ENCODE data around the gene GNB1L. TPM values are rescaled to one million over a fixed set of nuclear protein-coding genes. Genes with fewer than 3 reads are reported as not detected.

Gene GNB1L
- total and polyA plus RNA-seq, 10 of the 15 experiments (the other 5 are each of a cell fraction or from before 2014, with no cell fraction given), result 0.21 to 19.4 (median 6.8) TPM

DNA sequence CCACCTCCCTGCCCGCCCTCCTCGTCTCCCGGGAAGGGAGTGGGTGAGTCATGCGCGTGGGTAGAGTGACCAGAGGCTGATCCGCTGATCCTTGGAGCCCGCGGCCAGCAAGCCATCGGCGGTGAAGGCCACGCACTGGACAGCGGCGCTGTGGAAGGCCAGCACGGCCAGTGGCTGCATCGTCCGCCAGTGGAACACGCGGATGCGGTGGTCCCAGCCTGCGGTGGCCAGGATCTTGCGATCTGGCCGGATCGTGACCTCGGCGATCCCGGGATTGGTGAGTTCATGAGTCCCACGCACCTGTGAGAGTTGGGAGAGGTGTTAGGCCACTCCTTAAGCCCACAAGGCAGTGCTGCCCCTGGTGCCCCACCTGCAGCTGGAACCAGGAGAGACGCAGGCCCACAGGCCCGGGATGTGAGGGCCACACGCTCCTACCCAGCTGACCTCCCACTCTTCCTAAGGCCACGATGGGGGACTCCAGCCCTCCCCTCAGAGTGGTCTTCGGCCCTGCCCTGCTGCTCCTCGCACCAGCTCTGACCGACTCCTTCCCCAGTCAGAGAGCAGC, 65.9 kb downstream of the GNB1L start:
- Histone ChIP-seq H3K36me3 (ENCODE audit: control insufficient read depth in 2 of 2, insufficient read depth in 2 of 2, low read length in 1 of 2) (no peaks in the 10 kb centered on the region), H3K27me3 (replicated peaks in 1 of 2; ENCODE audit: control insufficient read depth in 2 of 2, insufficient read depth in 2 of 2, low read length in 1 of 2) (no peaks in the 10 kb centered on the region), H3K9ac (ENCODE audit: control insufficient read depth, insufficient read depth, low read length) (no peak overlapping the region), H3K4me1 (ENCODE audit: control insufficient read depth, insufficient read depth, low read length) (no peaks in the 10 kb centered on the region), H2AFZ (ENCODE audit: control insufficient read depth, low read depth, low read length) (no peak overlapping the region), H3K9me3 (replicated peaks; ENCODE audit: control insufficient read depth, insufficient read depth, low read length) (no peaks in the 10 kb centered on the region; the same call in 2 of the 3 replicates), H4K20me1 (ENCODE audit: control insufficient read depth, insufficient read depth) (no peaks in the 10 kb centered on the region), H3K79me2 (ENCODE audit: control insufficient read depth, insufficient read depth, low read length) (no peaks in the 10 kb centered on the region), H3K27ac (ENCODE audit: control insufficient read depth, insufficient read depth) (no peak overlapping the region), H3K4me3 (no peak overlapping the region), H3K4me2 (ENCODE audit: control insufficient read depth, insufficient read depth) (no peak overlapping the region)
- intact Hi-C loops (cut with micrococcal nuclease; ENCODE audit: unreplicated experiment) (no loop called here), in situ Hi-C loops (cut with MboI) (no loop called here)
- ATAC-seq, result no peak
- WGBS (ENCODE audit: insufficient coverage, insufficient replicate concordance, low lambda C conversion rate, missing lambda C conversion rate), result 90% methylated on average over 34 of the region's 34 CpGs
- SMC1A ChIA-PET (ENCODE audit: uncharacterized antibody, unreplicated experiment), result no interaction called here
- FAIRE-seq, result no peak
- DNase-seq (ENCODE audit: low read depth, low spot score), result no peak
- RAD21 ChIA-PET (ENCODE audit: unreplicated experiment), result no interaction called here
- no TSS peak for BruUV-seq (replicated peaks)
- POLR2A ChIA-PET, result no interaction called here
- CTCF ChIA-PET, result no interaction called here
- TF ChIP-seq BHLHE40 (IDR thresholded peaks at IDR 0.05; ENCODE audit: borderline replicate concordance in 1 of 2, low read depth in 2 of 2, low read length in 1 of 2) (no peak), SREBF1 (IDR thresholded peaks at IDR 0.05; ENCODE audit: low read length) (no peak), BRCA1 (IDR thresholded peaks at IDR 0.05; ENCODE audit: low read depth, low read length) (no peak), TAF1 (IDR thresholded peaks at IDR 0.05; ENCODE audit: borderline replicate concordance, low read depth, low read length) (no peak), RUNX3 (IDR thresholded peaks at IDR 0.05; ENCODE audit: low read length) (no peak), TBL1XR1 (IDR thresholded peaks at IDR 0.05; ENCODE audit: low read depth, low read length) (no peak), CHD1 (IDR thresholded peaks at IDR 0.05; ENCODE audit: low read depth, low read length) (no peak)

- no peaks in the 10 kb centered on the region for H3K36me3 ChIP-seq (ENCODE audit: control insufficient read depth in 2 of 2, insufficient read depth in 2 of 2, low read length in 1 of 2)
- WGBS (ENCODE audit: insufficient coverage, insufficient replicate concordance, low lambda C conversion rate, missing lambda C conversion rate), result 93% methylated on average over 9 of the region's 9 CpGs
- ATAC-seq (no peak), FAIRE-seq (no peak), DNase-seq (ENCODE audit: low read depth, low spot score) (no peak)
- H4K20me1 ChIP-seq (ENCODE audit: control insufficient read depth, insufficient read depth), result no peaks in the 10 kb centered on the region
- H3K4me3 ChIP-seq, result no peak overlapping the region
- no peak overlapping the region for H3K9ac ChIP-seq (ENCODE audit: control insufficient read depth, insufficient read depth, low read length)
- ChIA-PET POLR2A (no interaction called here), CTCF (no interaction called here), SMC1A (ENCODE audit: uncharacterized antibody, unreplicated experiment) (no interaction called here), RAD21 (ENCODE audit: unreplicated experiment) (no interaction called here)
- no peaks in the 10 kb centered on the region for H3K79me2 ChIP-seq (ENCODE audit: control insufficient read depth, insufficient read depth, low read length)
- H3K9me3 ChIP-seq (replicated peaks; ENCODE audit: control insufficient read depth, insufficient read depth, low read length), result no peaks in the 10 kb centered on the region; the same call in 2 of the 3 replicates
- H2AFZ ChIP-seq (ENCODE audit: control insufficient read depth, low read depth, low read length), result no peak overlapping the region
- no TSS peak for BruUV-seq (replicated peaks)
- H3K27me3 ChIP-seq (replicated peaks in 1 of 2; ENCODE audit: control insufficient read depth in 2 of 2, insufficient read depth in 2 of 2, low read length in 1 of 2), result no peaks in the 10 kb centered on the region
- in situ Hi-C loops (cut with MboI), result no loop called here
- intact Hi-C loops (cut with micrococcal nuclease; ENCODE audit: unreplicated experiment), result no loop called here
- H3K4me1 ChIP-seq (ENCODE audit: control insufficient read depth, insufficient read depth, low read length), result no peaks in the 10 kb centered on the region
- H3K4me2 ChIP-seq (ENCODE audit: control insufficient read depth, insufficient read depth), result no peak overlapping the region
- H3K27ac ChIP-seq (ENCODE audit: control insufficient read depth, insufficient read depth), result no peak overlapping the region
- TF ChIP-seq MLLT1 (IDR thresholded peaks at IDR 0.05) (no peak), EP300 (IDR thresholded peaks at IDR 0.05; ENCODE audit: borderline replicate concordance in 1 of 2, control insufficient read depth in 1 of 2, low read depth in 2 of 2, low read length in 2 of 2) (no peak), CBFB (IDR thresholded peaks at IDR 0.05; ENCODE audit: low read depth) (no peak), YBX1 (IDR thresholded peaks at IDR 0.05) (no peak), POLR2AphosphoS5 (IDR thresholded peaks at IDR 0.05; ENCODE audit: low read length) (no peak), MYB (IDR thresholded peaks at IDR 0.05; ENCODE audit: borderline replicate concordance, low read depth, low read length) (no peak), BACH1 (IDR thresholded peaks at IDR 0.05; ENCODE audit: borderline replicate concordance) (no peak), POU2F2 (IDR thresholded peaks at IDR 0.05; ENCODE audit: borderline replicate concordance, low read depth, low read length) (no peak), ZNF24 (IDR thresholded peaks at IDR 0.05) (no peak), ZBED1 (IDR thresholded peaks at IDR 0.05; ENCODE audit: borderline replicate concordance) (no peak)
Measured at GRCh38 chr22:19787849-19788141, 66.9 kb downstream of the GNB1L start.

All from GM12878 (cell line).